Type B pancreatic cell (in vitro differentiated cells): Measurements from ENCODE around the gene CDC42EP1. TPM values are rescaled to one million over a fixed set of nuclear protein-coding genes. Genes with fewer than 3 reads are reported as not detected.
"Not testable (repeated sequence)": the region's sequence is repeated elsewhere in the genome, so short reads cannot be mapped to it uniquely, and the experiment has no call there.

Source experiments
- DNase-seq: peaks from one replicate; pipeline ENCODE4 v3.0.0; 2021; ENCODE audit warnings: mixed read lengths; ENCODE audit not compliant: unreplicated experiment; ENCODE audit errors: extremely low spot score
- H3K27ac Mint-ChIP-seq: 2 replicates; pipeline ENCODE4 v1.8.0; 2021; ENCODE audit warnings: mild to moderate bottlenecking, mixed read lengths
- H3K27me3 Mint-ChIP-seq: 2 replicates; pipeline ENCODE4 v1.8.0; 2021; ENCODE audit warnings: mixed read lengths
- H3K36me3 Mint-ChIP-seq: 2 replicates; pipeline ENCODE4 v1.8.0; 2021; ENCODE audit warnings: mixed read lengths
- H3K4me1 Mint-ChIP-seq: one replicate; pipeline ENCODE4 v1.8.0; 2021; ENCODE audit warnings: mixed read lengths; ENCODE audit not compliant: unreplicated experiment
- H3K4me3 Mint-ChIP-seq: 2 replicates; pipeline ENCODE4 v1.8.0; 2021; ENCODE audit warnings: mild to moderate bottlenecking, mixed read lengths
- H3K9me3 Mint-ChIP-seq: 2 replicates; pipeline ENCODE4 v1.8.0; 2021; ENCODE audit warnings: mixed read lengths
- CTCF ChIP-seq: fragments of 200-600 bp; sonication (generic); conservative IDR thresholded peaks from 2 replicates; pipeline ENCODE4 v1.5.0; 2021; ENCODE audit warnings: antibody characterized with exemption, mild to moderate bottlenecking
- total RNA-seq: library from RNA; stranded (reverse); gene quantifications from 2 replicates; pipeline ENCODE4 v1.2.1, GENCODE V29; 2021; ENCODE audit warnings: low replicate concordance

The CDC42EP1 gene
- total RNA-seq, 1 donor from 2014 or later, result 30.4 TPM

DNA sequence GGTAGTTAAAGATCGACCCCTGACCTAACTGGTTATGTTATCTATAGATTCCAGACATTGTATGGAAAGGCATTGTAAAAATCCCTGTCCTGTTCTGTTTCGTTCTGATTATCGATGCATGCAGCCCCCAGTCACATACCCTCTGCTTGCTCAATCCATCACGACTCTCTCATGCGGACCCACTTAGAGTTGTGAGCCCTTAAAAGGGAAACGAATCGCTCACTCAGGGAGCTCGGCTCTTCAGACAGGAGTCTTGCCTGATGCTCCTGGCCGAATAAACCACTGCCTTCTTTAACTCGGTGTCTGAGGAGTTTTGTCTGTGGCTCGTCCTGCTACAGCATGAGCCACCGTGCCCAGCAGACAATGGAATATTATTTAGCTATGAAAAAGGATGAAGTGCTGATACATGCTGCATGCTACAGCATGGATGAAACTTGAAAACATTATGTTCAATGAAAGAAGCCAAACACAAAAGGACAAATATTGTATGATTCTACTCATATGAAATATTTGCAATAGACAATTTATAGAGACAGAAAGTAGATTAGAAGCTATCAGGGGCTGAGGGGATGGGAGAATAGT, 31.6 kb downstream of the CDC42EP1 start:
- H3K4me3 Mint-ChIP-seq, result peak overlapping the region; percentile 85
- peaks cover 6% of the 10 kb centered on the region for H3K4me1 Mint-ChIP-seq
- DNase-seq, result no peak
- H3K27ac Mint-ChIP-seq, result peak overlapping the region; percentile 48
- no peaks in the 10 kb centered on the region for H3K9me3 Mint-ChIP-seq
- no peak for TF ChIP-seq CTCF
- H3K27me3 Mint-ChIP-seq, result peaks cover 3% of the 10 kb centered on the region
- no peaks in the 10 kb centered on the region for H3K36me3 Mint-ChIP-seq

DNA sequence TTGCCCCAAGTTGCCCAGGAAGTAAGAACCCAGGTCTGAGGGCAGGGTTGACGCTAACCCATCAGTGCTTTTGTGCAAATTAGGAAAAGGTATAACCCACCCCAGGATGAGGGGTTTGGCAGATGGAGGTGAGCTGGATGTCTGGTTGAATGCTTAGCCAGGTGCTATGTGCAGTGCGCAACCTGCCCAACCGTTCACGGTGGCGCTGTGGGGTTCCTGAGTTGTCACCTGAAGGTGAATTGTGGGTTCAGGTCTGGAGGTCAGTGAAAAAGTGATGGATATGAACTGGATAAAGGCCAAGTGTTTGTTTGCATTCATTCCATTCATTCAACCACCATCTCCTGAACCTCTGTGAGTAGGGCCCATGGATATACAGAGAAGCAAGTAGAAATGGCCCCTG, 34.0 kb downstream of the CDC42EP1 start:
- H3K27me3 Mint-ChIP-seq, result no peaks in the 10 kb centered on the region
- H3K4me1 Mint-ChIP-seq, result peaks cover 6% of the 10 kb centered on the region
- TF ChIP-seq CTCF, result no peak
- H3K36me3 Mint-ChIP-seq, result no peaks in the 10 kb centered on the region
- H3K27ac Mint-ChIP-seq, result no peak overlapping the region
- no peaks in the 10 kb centered on the region for H3K9me3 Mint-ChIP-seq
- DNase-seq, result no peak
- no peak overlapping the region for H3K4me3 Mint-ChIP-seq

GRCh38 chr22:37599153-37599552, 38.9 kb downstream of the CDC42EP1 start:
- no peaks in the 10 kb centered on the region for H3K9me3 Mint-ChIP-seq
- peaks cover 19% of the 10 kb centered on the region for H3K4me1 Mint-ChIP-seq
- no peaks in the 10 kb centered on the region for H3K36me3 Mint-ChIP-seq
- H3K27ac Mint-ChIP-seq, result no peak overlapping the region
- TF ChIP-seq CTCF, result no peak
- no peak for DNase-seq
- no peak overlapping the region for H3K4me3 Mint-ChIP-seq
- no peaks in the 10 kb centered on the region for H3K27me3 Mint-ChIP-seq

DNA sequence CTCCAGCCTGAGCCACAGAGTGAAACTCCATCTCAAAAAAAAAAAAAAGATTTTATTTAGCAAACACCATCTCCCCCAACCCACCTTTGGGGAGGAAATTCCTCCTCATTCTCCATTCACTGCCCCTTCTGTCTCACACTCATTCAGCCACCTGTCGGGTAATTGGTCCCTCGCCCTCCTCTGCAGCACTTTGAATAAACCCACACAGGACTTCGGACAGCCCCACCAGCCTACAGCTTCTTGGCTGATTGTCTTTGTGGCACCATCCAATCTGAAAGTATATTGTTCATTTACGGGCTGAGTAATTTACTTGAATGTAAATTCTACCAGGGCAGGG, 40.9 kb downstream of the CDC42EP1 start:
- Mint-ChIP-seq H3K4me3 (peak overlapping the region; percentile 52), H3K27ac (peak overlapping the region; percentile 54), H3K27me3 (no peaks in the 10 kb centered on the region), H3K9me3 (no peaks in the 10 kb centered on the region), H3K36me3 (no peaks in the 10 kb centered on the region), H3K4me1 (peaks cover 19% of the 10 kb centered on the region)
- no peak for DNase-seq
- TF ChIP-seq CTCF, result no peak

- no peak for TF ChIP-seq CTCF
- Mint-ChIP-seq H3K4me3 (peak overlapping the region; percentile 52), H3K27me3 (no peaks in the 10 kb centered on the region), H3K27ac (peak overlapping the region; percentile 54), H3K36me3 (no peaks in the 10 kb centered on the region), H3K9me3 (no peaks in the 10 kb centered on the region), H3K4me1 (peaks cover 19% of the 10 kb centered on the region)
- DNase-seq, result no peak
These were observed 41.5 kb downstream of the CDC42EP1 start for GRCh38 chr22:37601540-37602442.

- not testable (repeated sequence) for H3K36me3 Mint-ChIP-seq, H3K9me3 Mint-ChIP-seq, H3K27ac Mint-ChIP-seq, H3K4me3 Mint-ChIP-seq, H3K27me3 Mint-ChIP-seq, DNase-seq
- peaks cover 22% of the 10 kb centered on the region for H3K4me1 Mint-ChIP-seq
These were observed 42.4 kb downstream of the CDC42EP1 start for GRCh38 chr22:37602546-37603277.
